GM21737 (cell line): ENCODE results near the gene DUSP14.

Experiments
- ATAC-seq: cut with Tn5 transposase; IDR thresholded peaks from one replicate; pipeline ENCODE4 v1.9.1; 2021; ENCODE audit warnings: mild to moderate bottlenecking, moderate library complexity; ENCODE audit not compliant: unreplicated experiment

DUSP14 gene

GRCh38 chr17:37553401-37553966 is 63.8 kb downstream of the DUSP14 start:
- no peak for ATAC-seq

- no peak for ATAC-seq
Observed at GRCh38 chr17:37555386-37555785, 65.7 kb downstream of the DUSP14 start.

GRCh38 chr17:37557482-37557881 is 67.8 kb downstream of the DUSP14 start:
- no peak for ATAC-seq

- ATAC-seq = no peak
Observed at GRCh38 chr17:37558299-37558698, 68.6 kb downstream of the DUSP14 start.

- ATAC-seq = no peak
Observed at GRCh38 chr17:37562016-37562745, 72.5 kb downstream of the DUSP14 start.
